ENCODE measurements around the gene INVS. TPM values are rescaled to one million over a fixed set of nuclear protein-coding genes. Genes with fewer than 3 reads are reported as not detected.
A peak's percentile ranks its signal among the peaks of the same experiment; 100 is the strongest.
"Not testable (repeated sequence)": the region's sequence is repeated elsewhere in the genome, so short reads cannot be mapped to it uniquely, and the experiment has no call there.

INVS gene
- total and polyA plus RNA-seq, 2 experiments from 2014 or later, result 9.4 to 15.3 TPM

DNA sequence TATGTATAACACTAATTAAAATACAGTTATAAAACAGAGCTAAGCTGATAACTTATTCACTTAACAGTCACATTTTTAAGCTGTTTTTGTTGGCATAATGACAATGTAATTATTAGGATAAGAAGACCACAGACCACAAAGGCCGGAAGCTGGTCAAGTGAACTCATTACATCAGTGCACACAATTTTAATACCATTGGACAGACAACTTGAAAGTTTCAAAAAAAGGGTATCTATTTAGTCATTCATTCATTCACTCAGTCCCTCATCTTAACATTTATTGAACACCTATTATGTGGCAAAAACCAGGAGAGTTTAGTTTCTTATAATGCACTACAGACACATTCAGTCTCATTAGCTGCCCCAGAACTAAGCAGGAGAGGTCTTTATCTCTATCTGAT is 11.8 kb upstream of the INVS start:
- Histone ChIP-seq H3K4me3 (no peak overlapping the region), H3K27ac (no peak overlapping the region), H3K27me3 (no peaks in the 10 kb centered on the region), H3K36me3 (no peaks in the 10 kb centered on the region), H3K4me1 (ENCODE audit: low read depth) (no peaks in the 10 kb centered on the region), H3K9me3 (ENCODE audit: low read depth) (no peaks in the 10 kb centered on the region)
- DNase-seq (ENCODE audit: low read depth in 1 of 2, low spot score in 1 of 2), result peak in 1 of 2 donors; percentile 83
- TF ChIP-seq, protein P1, sequence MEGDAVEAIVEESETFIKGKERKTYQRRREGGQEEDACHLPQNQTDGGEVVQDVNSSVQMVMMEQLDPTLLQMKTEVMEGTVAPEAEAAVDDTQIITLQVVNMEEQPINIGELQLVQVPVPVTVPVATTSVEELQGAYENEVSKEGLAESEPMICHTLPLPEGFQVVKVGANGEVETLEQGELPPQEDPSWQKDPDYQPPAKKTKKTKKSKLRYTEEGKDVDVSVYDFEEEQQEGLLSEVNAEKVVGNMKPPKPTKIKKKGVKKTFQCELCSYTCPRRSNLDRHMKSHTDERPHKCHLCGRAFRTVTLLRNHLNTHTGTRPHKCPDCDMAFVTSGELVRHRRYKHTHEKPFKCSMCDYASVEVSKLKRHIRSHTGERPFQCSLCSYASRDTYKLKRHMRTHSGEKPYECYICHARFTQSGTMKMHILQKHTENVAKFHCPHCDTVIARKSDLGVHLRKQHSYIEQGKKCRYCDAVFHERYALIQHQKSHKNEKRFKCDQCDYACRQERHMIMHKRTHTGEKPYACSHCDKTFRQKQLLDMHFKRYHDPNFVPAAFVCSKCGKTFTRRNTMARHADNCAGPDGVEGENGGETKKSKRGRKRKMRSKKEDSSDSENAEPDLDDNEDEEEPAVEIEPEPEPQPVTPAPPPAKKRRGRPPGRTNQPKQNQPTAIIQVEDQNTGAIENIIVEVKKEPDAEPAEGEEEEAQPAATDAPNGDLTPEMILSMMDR (IDR thresholded peaks at IDR 0.05; ENCODE audit: low read depth, low read length), result no peak

DNA sequence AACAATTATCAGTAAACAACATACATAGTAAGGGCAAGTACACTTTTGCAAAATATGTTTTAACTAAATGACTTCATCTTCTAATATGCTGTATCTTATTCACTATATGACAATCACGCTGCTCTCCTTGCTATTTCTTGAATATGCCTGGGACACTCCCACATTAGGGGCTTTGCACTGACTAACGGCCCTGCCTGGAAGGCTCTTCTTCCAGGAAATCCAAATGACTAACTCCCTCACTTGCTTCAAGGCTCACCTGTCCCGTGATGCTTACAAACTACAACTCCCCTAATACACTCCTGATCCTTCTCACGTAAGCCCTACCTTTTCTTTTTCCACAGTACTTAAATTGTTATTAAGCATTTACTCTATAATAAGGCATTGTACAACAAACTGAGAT is 10.8 kb upstream of the INVS start:
- Histone ChIP-seq H3K4me1 (ENCODE audit: low read depth) (no peaks in the 10 kb centered on the region), H3K9me3 (ENCODE audit: low read depth) (no peaks in the 10 kb centered on the region), H3K27ac (no peak overlapping the region), H3K4me3 (no peak overlapping the region), H3K36me3 (no peaks in the 10 kb centered on the region), H3K27me3 (no peaks in the 10 kb centered on the region)
- no peak for DNase-seq (ENCODE audit: low read depth in 1 of 2, low spot score in 1 of 2)
- TF ChIP-seq, protein P1 (IDR thresholded peaks at IDR 0.05; ENCODE audit: low read depth, low read length), result no peak

DNA sequence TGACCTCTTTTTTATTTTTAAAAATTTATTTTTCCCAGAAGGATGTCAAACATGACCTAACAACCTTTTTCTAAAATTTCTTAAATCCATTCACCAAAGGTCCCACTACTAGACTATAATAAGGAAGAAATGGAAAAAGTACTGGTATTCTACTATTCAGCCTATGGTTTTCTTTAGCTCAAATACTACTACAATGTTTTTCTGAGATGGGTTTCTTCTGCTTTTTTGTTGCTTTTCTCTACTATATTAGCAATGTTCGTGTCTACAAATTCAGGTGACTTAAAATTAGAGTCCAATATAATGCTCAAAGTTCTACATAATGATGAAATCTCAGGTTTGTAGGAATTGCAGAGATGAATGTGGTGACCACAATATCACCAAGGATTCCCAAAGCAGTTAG is 8.2 kb upstream of the INVS start:
- TF ChIP-seq, protein P1 (IDR thresholded peaks at IDR 0.05; ENCODE audit: low read depth, low read length), result no peak
- H3K4me1 ChIP-seq (ENCODE audit: low read depth), result no peaks in the 10 kb centered on the region
- no peak overlapping the region for H3K27ac ChIP-seq
- no peak overlapping the region for H3K4me3 ChIP-seq
- H3K9me3 ChIP-seq (ENCODE audit: low read depth), result no peaks in the 10 kb centered on the region
- DNase-seq (ENCODE audit: low read depth in 1 of 2, low spot score in 1 of 2), result no peak
- no peaks in the 10 kb centered on the region for H3K36me3 ChIP-seq
- H3K27me3 ChIP-seq, result no peaks in the 10 kb centered on the region

DNA sequence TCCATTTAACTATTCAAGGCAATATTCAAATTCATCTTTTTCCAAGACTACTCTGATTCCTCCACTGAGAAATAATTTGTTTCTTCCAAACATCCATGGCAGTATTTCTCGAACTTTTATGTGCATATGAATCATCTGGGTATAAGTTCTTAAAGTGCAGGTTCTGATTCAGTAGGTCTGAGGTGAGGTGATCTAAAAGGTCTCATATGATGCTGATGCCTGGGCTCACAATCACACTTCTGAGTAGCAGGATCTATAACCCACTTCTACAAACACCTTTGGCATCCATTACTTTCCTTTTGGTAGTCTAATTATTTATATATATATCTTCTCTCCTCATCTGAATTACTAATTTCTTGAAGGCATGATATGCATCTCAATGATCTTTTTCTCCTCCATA is 7.4 kb upstream of the INVS start:
- no peaks in the 10 kb centered on the region for H3K27me3 ChIP-seq
- no peak overlapping the region for H3K27ac ChIP-seq
- no peaks in the 10 kb centered on the region for H3K4me1 ChIP-seq (ENCODE audit: low read depth)
- no peaks in the 10 kb centered on the region for H3K9me3 ChIP-seq (ENCODE audit: low read depth)
- no peaks in the 10 kb centered on the region for H3K36me3 ChIP-seq
- no peak overlapping the region for H3K4me3 ChIP-seq
- DNase-seq (ENCODE audit: low read depth in 1 of 2, low spot score in 1 of 2), result no peak
- TF ChIP-seq, protein P1 (IDR thresholded peaks at IDR 0.05; ENCODE audit: low read depth, low read length), result no peak

DNA sequence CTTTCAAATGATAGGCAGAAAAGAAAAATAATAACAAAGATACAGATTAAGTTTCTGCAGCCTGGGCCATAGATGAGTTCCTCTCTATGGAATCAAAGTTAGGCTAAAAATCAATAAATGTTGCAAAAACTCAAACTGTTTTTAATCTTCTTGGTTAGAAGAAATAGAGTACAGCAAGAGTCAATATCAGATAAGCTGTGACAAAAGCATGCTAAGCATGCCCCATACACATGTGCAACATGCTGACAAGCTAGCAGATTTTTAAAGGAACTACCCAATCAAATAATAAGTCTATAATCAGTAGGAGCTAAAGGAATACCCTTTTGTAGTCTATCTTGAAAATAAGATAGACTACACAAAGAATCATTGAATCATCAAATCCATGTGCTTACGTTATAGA is 7.0 kb upstream of the INVS start:
- Histone ChIP-seq H3K4me3 (no peak overlapping the region), H3K27ac (no peak overlapping the region), H3K4me1 (ENCODE audit: low read depth) (no peaks in the 10 kb centered on the region), H3K9me3 (ENCODE audit: low read depth) (no peaks in the 10 kb centered on the region), H3K36me3 (no peaks in the 10 kb centered on the region), H3K27me3 (no peaks in the 10 kb centered on the region)
- DNase-seq (ENCODE audit: low read depth in 1 of 2, low spot score in 1 of 2), result no peak
- TF ChIP-seq, protein P1 (IDR thresholded peaks at IDR 0.05; ENCODE audit: low read depth, low read length), result no peak

DNA sequence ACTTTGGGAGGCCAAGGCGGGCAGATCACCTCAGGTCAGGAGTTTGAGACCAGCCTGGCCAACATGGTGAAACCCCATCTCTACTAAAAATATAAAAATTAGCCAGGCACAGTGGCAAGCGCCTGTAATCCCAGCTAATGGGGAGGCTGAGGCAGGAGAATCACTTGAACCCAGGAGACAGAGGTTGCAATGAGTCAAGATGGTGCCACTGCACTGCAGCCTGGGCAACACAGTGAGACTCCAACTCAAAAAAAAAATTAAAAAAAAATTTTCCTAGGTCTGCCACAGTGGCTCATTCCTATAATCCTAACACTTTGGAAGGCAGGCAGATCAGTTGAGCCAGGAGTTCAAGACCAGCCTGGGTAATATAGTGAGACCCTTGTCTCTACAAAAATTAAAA is 4.6 kb upstream of the INVS start:
- H3K27ac ChIP-seq; H3K4me1 ChIP-seq (ENCODE audit: low read depth); H3K4me3 ChIP-seq; DNase-seq (ENCODE audit: low read depth in 1 of 2, low spot score in 1 of 2); H3K27me3 ChIP-seq; H3K36me3 ChIP-seq; H3K9me3 ChIP-seq (ENCODE audit: low read depth): not testable (repeated sequence)

Measured in cardiac muscle cell (in vitro differentiated cells and primary cell).